Eye (tissue), 1 donor: ENCODE measurements around the gene CMPK1.
A peak's percentile ranks its signal among the peaks of the same experiment; 100 is the strongest.

Experiments
- DNase-seq: peaks from one replicate; pipeline ENCODE4 v3.0.0-alpha.2; 2015

CMPK1 gene

DNA sequence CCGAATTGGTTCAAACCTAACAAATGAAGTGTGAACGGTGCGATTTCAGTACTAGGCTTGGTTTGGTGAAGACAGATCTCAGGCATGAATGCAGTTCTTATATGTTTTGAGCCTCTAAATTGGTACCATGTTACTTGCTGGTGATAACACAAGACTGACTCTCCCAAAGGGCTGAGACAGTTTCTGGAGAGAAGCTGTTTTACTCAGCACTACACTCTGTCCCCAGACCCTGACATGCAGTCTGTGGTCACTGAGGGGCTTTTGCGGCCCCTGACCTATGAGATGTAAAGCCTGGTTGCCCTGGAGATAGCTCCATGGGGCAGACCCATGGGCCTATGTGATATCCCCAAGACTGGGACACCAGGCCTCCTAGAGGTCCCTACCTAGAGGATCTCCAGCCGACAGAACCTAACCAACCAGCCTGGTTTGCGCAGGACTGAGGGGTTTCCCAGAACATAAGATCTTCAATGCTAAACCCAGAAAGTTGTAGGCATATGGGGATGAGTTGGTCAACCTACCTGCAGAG is 63.1 kb downstream of the CMPK1 start:
- no peak for DNase-seq

DNA sequence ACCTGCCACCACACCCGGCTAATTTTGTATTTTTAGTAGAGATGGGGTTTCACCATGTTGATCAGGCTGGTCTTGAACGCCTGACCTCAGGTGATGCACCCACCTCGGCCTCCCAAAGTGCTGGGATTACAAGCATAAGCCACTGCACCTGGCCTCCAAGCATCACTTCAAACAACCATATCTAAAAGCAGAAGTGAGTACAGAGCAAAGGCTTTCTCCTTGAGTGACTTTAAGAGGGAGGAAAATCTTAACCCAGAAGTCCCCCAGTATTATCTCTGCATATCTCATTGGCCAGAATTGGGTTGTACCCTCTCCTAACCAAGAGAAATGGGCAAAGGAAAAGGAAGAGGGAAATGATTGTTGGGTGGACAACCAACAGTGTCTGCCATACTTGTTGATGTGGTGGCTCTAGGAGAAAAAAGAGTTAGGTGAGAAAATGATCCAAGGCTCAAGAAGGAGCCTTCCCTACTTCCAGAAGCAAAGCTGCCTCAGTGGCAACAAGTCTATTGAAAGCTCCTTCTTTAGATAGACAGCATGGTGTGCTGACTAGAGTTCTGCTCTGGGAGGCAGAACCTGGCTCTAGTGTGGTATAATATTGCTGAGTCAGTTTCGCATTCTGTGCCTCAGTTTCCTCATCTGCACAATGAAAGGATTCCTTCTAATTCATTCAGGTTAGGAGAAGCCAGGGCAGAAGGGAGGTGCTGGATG is 65.7 kb downstream of the CMPK1 start:
- no peak for DNase-seq

DNA sequence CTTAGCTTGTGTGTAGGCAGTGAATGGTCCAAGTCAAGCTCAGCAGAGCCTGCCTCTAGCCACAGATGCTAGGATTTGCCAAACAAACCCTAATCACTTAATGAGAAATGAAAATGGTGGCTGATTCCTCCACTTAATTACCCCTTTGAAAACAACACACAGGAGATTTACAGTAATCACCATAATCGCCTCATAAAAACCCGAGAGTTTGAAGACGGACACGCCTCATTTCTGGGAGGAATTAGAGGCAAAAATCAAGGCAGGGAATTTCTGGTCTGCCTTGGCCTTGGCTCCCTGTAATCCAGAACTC is 66.2 kb downstream of the CMPK1 start:
- DNase-seq = no peak

DNA sequence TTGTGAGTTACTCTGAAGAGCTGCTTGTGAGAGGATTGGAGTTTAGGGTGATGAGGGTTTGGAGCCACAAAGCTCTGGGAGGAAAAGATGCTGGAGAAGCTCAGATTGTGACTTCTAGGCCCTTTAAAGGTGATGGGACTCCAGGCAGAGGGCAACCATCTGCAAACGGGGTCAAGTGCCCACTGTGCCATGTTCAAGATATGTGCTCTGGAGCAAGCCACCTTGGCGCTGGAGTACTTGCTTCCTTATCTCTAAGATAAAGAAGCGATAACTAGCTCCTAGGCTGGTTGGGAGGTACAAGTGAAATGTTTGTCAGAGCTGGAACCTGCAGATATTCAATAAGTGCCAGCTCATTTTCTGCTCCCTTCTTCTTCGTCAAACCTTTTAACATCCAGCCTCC is 68.2 kb downstream of the CMPK1 start:
- DNase-seq = no peak

DNA sequence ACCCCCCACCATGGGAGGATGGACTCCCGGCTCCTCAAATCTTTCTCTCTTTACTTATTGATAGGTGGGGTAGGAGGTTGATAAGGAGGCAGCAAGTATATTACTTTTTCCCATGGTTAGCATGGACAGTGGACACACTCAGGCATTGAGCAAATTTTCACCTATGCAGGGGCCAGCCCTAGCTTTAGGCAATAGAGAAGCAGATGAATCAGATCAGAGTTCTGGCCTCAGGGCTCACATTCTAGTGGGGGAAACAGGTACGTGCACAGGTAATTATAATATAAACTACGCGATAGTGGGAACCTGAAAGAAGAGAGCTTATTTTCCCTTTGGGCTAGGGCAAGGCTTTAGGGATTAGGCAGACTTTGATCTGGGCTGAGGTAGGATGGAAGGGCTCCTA is 69.0 kb downstream of the CMPK1 start:
- DNase-seq = no peak

DNA sequence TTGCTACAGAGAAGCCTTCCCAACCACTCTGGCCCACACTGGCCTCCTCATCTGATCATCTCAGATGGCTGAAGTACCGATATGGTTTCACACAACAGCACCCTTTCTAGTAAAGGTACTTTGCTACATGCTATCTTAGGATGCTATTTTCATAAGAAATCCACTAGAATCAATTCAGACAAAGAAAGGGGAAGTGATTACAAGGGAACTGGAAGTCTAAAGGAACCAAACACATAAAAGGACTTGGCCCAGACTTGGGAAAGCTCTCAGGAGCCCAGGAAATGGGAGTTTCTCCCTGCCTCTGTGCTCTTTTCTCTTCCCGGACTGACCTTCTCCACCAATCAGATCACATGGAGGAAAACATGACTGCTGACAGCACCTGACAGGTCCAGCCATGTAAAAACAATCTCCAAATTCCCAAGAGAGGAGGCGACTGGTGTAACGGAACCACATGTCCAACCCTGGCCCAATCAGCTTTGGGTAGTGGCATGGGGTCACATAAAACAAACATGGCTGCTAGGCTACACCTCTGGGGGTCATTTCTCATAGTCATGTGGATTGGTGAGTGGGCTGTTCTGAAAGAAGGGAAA is 69.8 kb downstream of the CMPK1 start:
- peak; percentile 78 for DNase-seq

- DNase-seq = no peak
Measured at GRCh38 chr1:47405697-47406096, 72.1 kb downstream of the CMPK1 start.

DNA sequence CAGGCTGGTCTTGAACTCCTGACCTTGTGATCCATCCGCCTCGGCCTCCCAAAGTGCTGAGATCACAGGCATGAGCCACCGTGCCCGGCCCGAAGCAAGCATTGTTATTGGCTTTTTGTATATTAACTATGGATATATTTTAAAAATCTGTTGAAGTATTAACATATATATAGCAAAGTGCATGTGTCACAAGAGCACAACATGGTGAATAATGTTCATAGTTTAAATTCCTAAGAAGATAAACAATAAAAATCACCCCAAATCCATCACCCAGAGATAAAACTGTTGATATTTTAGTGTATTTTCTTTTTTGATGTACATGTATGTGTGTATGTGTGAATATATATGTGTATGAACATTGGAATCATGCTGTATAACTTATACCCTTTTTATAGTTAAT is 73.4 kb downstream of the CMPK1 start:
- no peak for DNase-seq

DNA sequence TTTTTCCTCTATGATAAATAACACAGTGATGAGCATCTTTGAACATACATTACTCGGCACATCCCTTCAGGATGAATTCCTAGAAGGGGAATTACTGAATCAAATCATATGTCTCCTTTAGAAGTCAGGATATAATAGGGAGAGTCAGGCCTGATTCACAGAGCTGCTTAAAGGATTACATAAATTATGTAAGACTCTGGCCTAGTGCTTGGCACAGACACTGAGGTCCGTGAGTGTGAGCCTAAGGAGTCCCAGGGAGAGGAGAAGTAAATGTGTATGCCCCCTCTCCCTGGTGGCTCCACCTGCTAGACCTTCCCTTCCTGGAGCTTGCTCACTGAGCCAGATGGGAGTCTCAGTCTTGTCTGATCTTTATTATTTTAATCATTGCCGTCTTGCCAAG is 73.9 kb downstream of the CMPK1 start:
- peak; percentile 32 for DNase-seq

DNA sequence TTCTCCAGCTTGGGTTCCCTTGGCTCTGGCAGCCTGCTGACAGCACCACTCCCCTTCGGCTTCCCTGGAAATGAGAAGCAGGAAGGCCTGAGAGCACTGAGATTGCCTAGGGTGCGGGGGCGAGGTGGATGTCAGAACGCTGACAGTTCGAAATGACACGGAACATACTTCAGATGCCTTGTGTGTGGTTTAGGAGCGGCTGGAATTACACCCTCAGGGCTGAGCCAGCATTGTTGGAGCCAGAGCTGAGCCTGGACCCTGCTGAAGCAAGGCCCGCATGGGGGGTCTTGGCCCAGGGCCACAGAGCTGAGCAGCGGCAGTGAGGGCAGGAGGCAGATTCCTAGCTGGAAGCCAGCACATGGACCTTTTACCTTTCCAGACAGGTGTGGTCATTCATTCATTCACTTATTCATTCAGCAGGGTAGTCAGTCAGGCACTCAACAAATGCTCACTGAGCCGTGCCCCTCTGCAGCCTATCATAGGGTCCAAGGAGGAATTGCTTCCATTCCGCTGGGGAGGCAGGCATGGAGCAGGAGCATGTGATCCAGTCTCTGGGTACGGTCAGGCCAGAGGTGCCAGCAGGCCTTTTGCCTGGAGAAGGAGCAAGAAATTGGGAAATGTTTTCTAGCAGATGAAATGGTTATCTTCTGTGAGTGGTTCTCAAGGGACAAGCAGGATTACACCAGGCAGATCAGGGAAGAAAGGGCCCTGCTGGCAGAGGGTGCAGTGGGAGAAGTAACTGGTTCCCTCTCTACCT is 75.9 kb downstream of the CMPK1 start:
- peak; percentile 56 for DNase-seq

- DNase-seq = no peak
Measured at GRCh38 chr1:47410068-47410455, 76.5 kb downstream of the CMPK1 start.

GRCh38 chr1:47411436-47411835 is 77.8 kb downstream of the CMPK1 start:
- no peak for DNase-seq

- no peak for DNase-seq
Measured at GRCh38 chr1:47412437-47412836, 78.8 kb downstream of the CMPK1 start.

- DNase-seq = no peak
Measured at GRCh38 chr1:47415728-47416318, 82.2 kb downstream of the CMPK1 start, which contains the start of gene FOXE3. Gene FOXE3 (plus strand): TSS chr1:47416285. CDS start chr1:47416316, 31 bp downstream.

DNA sequence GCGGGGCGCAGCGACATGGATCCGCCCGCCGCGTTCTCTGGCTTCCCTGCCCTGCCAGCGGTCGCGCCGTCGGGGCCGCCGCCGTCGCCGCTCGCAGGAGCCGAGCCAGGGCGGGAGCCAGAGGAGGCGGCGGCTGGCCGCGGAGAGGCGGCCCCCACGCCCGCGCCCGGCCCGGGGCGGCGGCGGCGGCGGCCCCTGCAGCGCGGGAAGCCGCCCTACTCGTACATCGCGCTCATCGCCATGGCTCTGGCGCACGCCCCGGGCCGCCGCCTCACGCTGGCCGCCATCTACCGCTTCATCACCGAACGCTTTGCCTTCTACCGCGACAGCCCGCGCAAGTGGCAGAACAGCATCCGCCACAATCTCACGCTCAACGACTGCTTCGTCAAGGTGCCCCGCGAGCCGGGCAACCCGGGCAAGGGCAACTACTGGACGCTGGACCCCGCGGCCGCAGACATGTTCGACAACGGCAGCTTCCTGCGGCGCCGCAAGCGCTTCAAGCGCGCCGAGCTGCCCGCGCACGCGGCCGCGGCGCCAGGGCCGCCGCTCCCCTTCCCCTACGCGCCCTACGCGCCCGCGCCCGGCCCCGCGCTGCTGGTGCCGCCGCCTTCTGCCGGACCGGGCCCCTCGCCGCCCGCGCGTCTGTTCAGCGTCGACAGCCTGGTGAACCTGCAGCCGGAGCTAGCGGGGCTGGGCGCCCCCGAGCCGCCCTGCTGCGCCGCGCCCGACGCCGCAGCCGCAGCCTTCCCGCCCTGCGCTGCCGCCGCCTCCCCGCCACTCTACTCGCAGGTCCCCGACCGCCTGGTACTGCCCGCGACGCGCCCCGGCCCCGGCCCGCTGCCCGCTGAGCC is 83.0 kb downstream of the CMPK1 start:
- DNase-seq = peak; percentile 66

DNA sequence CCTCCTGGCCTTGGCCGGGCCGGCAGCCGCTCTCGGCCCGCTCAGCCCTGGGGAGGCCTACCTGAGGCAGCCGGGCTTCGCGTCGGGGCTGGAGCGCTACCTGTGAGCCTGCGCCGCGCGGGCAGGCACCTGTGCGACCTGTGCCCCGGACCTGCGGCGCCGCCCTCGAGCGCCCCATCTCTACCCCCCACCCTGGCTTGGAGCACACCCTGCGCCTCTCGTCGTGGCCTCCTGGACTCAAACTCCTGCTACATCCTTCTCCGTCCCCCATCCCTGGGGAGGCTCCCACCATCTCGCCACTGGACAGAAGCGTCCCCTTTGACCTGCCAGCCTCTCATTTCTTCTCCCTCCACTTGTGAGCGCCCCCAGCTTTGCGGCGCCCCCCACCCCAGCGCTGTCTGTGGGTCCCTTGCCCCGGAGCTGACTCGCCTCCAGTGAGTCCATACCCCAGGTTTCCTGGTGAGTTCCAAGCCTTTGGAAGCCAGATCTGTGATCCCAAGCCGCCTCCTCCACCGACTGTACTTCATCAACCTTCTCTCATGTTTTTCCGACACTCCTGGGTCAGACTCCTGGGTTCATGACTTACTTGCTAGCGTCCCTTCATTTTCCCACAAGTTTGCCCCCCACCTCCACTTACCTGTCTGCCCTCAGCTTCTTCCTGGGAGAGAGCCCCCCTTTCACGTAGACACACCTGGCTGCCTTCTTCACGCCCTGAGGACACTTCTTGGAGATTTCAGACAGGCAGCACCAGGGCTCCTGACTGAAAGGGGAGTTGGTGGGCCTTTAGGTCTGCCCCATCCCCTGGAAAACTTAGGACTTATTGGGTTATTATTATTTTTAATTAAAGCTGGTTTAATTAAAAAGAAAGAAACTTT is 83.8 kb downstream of the CMPK1 start:
- no peak for DNase-seq

- no peak for DNase-seq
Measured at GRCh38 chr1:47418122-47418521, 84.5 kb downstream of the CMPK1 start.

- no peak for DNase-seq
Measured at GRCh38 chr1:47418681-47419325, 85.2 kb downstream of the CMPK1 start.

DNA sequence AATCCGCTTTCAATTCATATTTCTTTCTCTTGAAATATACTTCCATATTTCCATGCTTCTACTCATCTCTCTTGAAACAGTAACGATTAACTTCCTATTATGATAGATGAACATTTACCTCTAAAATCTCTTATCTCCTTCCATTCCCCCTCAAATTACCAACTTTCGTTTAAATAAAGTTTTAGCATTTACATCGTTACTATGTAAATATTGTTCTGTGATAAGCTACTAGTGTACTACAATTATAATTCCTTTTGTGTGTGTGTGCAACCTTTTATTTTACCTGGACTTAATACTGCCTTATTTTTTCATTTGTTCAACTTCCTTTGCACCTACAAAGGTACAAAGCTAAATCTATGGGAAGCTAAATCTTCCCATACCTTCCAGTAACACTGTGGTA is 87.0 kb downstream of the CMPK1 start:
- no peak for DNase-seq

DNA sequence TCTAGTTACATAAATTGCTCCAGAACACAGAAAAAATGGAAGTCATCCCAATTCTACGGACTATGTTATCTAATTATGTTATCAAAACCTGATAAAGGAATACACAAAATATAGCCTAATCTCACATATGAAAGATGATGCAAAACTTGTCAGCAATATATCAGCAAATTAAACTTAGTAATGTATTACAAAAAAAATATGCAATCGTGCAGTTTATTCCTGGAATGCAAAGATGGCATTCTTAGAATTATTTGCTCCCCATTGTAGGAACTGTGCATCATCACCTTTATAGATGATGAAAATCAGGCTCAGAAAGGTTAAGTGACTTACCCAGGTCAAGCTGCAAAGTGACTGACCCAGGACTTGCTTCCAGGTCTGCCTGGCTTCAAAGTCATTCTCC is 90.3 kb downstream of the CMPK1 start:
- no peak for DNase-seq

DNA sequence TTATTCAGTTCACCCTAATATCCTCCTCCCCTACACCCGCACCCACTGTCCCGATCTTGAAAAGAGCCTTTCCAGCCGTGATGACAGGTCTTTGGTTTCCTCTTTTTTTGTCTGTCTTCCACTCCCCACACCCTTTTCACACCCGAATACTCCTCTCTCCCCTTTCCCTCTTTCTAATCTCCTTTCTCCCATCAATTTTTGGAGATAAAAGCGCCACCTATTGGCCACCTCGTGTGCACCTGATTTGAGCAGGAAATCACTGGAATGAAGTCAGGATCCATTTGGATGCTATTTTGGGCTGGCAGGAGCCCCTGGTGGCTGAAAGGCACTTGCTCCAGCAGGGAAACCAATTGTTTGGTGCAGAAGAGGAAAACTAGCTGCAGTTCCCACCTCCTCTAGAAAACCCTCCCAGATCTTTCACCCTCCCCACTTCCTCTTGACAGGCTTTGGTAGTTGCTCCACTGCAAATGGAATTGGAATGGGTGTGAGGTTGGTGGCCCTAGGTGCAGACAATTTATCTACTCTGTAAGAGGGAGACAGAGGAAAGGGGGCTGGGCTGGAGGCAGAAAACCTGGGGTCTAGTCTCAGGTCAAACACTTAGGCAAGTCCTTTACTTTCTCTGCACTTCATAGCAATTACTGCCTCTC is 90.9 kb downstream of the CMPK1 start:
- peak; percentile 81 for DNase-seq
